ENCODE data around the gene NCOR1. TPM values are rescaled to one million over a fixed set of nuclear protein-coding genes. Genes with fewer than 3 reads are reported as not detected.

Gene NCOR1
- total RNA-seq, 1 donor from 2014 or later = 137 TPM

- intact Hi-C loops (cut with DNase I) = no loop called here
- H3K27ac ChIP-seq = no peak overlapping the region
These were observed 177.7 kb downstream of the NCOR1 start for GRCh38 chr17:16037636-16038035.

GRCh38 chr17:16036261-16036660 is 179.1 kb downstream of the NCOR1 start:
- ATAC-seq (no peak), DNase-seq (no peak)
- H3K4me1 ChIP-seq = no peaks in the 10 kb centered on the region
- peaks cover 98% of the 10 kb centered on the region for H3K36me3 ChIP-seq
- no peaks in the 10 kb centered on the region for H3K27me3 ChIP-seq (ENCODE audit: low read depth)
- no peak overlapping the region for H3K27ac ChIP-seq
- H3K9me3 ChIP-seq = no peaks in the 10 kb centered on the region
- intact Hi-C loops (cut with DNase I) = no loop called here
- H3K4me3 ChIP-seq = no peak overlapping the region
- TF ChIP-seq CTCF (IDR thresholded peaks at IDR 0.05) = no peak

More at GRCh38 chr17:16037636-16038035, 177.7 kb downstream of the NCOR1 start:
- no peaks in the 10 kb centered on the region for H3K27me3 ChIP-seq (ENCODE audit: low read depth)
- DNase-seq = no peak
- no peak for TF ChIP-seq CTCF (IDR thresholded peaks at IDR 0.05)
- no peaks in the 10 kb centered on the region for H3K9me3 ChIP-seq
- H3K4me1 ChIP-seq = no peaks in the 10 kb centered on the region
- no peak overlapping the region for H3K4me3 ChIP-seq
- peaks cover 98% of the 10 kb centered on the region for H3K36me3 ChIP-seq
- no peak for ATAC-seq

DNA sequence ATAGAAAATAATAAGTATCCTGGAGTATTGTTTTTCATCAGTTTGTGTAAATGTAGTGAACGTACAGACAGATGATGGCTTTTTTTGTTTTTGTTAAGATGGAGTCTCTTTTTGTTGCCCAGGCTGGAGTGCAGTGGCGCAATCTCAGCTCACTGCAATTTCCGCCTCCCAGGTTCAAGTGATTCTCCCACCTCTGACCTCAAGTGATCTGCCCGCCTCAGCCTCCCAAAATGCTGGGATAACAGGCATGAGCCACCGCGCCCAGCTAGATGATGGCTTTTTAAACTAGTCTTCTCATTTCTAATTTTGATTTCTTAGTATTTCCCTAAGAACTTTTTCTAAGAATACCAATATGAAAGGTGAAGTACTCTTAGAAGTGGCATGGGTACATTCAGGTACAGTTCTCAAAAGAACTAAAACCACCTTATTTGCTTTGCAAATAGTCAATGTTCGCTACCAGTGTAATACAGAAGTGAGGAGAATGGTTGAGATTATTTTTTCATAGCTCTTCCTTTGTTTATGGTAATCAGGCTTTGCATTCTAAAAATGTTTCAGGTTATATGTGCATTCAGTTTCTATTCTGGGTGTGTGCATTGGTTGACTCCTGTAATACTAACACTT is 181.5 kb downstream of the NCOR1 start:
- Histone ChIP-seq H3K4me1 (no peaks in the 10 kb centered on the region), H3K36me3 (peaks cover 96% of the 10 kb centered on the region), H3K9me3 (no peaks in the 10 kb centered on the region), H3K27ac (no peak overlapping the region), H3K4me3 (no peak overlapping the region), H3K27me3 (ENCODE audit: low read depth) (no peaks in the 10 kb centered on the region)
- no peak for TF ChIP-seq CTCF (IDR thresholded peaks at IDR 0.05)
- peak; percentile 29 to 73 for ATAC-seq
- intact Hi-C loops (cut with DNase I) = no loop called here
- peak; percentile 58 for DNase-seq

DNA sequence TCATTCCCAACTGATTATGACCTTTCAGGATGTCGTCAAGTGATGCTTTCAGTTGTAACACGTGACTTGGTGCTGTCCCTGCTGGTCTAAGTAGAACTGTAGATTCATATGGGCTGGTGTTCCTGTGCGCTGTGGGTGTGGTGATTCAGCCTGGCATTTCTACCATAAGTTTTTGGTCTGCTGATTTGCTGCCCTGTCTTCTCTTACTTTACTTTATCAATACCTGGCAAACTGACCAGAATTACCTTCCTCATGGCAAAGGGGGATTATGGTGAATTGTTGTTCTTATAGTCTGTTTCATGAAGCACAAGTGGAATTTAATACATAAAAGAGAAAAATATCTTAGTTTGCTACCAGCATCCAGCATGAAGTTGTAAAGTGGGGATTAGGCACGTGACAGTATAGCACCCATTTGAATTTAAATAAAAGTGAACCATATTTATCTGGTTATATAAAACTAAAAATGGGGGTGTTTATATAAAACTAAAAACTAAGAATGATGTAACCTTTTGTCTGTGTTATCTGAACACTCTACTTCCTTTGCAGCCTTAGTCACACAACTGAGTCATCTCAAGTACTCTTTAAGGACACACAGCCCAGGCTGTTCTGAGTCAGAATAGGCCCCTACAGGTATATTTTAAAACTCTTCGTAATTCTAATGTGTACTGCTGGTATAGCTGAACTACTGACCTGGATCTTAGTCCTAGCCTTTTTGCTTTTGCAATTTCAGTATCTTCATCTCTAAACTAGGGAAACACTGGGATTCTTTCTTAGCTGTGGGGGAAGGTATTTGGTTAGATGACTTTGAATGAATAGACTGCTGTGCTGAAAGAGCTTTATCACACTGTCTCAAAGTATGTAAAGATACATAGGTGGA is 187.4 kb downstream of the NCOR1 start:
- no peak for TF ChIP-seq CTCF (IDR thresholded peaks at IDR 0.05)
- DNase-seq (no peak), ATAC-seq (peak; percentile 93 to 97)
- H3K4me3 ChIP-seq = no peak overlapping the region
- peak overlapping the region; percentile 59 for H3K27ac ChIP-seq
- H3K4me1 ChIP-seq = peaks cover 7% of the 10 kb centered on the region
- intact Hi-C loops (cut with DNase I) = no loop called here
- H3K27me3 ChIP-seq (ENCODE audit: low read depth) = no peaks in the 10 kb centered on the region
- H3K36me3 ChIP-seq = peaks cover 95% of the 10 kb centered on the region
- H3K9me3 ChIP-seq = no peaks in the 10 kb centered on the region

DNA sequence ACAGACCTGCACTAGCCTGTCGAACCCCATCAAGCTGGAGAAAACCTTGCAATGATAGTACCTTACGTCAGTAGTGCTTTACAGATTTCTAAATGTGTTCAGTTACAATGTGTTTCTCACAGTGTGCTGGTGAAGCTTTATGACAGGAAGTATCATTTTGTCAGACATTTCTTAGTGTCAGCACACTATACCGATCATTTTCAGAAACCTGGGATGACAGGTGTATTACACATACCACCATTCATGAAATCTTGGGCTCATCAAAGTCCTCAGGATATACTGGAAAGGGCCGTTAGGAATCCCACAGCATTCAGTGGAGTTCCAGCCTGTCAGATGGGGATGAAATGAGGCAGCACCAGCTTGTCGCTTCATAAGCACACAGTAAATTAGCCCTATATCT is 188.4 kb downstream of the NCOR1 start:
- ATAC-seq (no peak), DNase-seq (no peak)
- peaks cover 95% of the 10 kb centered on the region for H3K36me3 ChIP-seq
- H3K27ac ChIP-seq = peak overlapping the region; percentile 59
- no peak overlapping the region for H3K4me3 ChIP-seq
- H3K9me3 ChIP-seq = no peaks in the 10 kb centered on the region
- no peaks in the 10 kb centered on the region for H3K27me3 ChIP-seq (ENCODE audit: low read depth)
- H3K4me1 ChIP-seq = peaks cover 7% of the 10 kb centered on the region
- TF ChIP-seq CTCF (IDR thresholded peaks at IDR 0.05) = no peak
- intact Hi-C loops (cut with DNase I) = no loop called here
